Pancreas (tissue), 10 donors: ENCODE results near the gene ZACN. TPM values are rescaled to one million over a fixed set of nuclear protein-coding genes. Genes with fewer than 3 reads are reported as not detected.
A peak's percentile ranks its signal among the peaks of the same experiment; 100 is the strongest.

Source experiments
- ATAC-seq, 4 donors: fragments of 200-7000 bp; cut with Tn5 transposase; one replicate each; pipeline versions ENCODE4 v1.8.0 to v1.9.1; 2020; ENCODE audit warnings: mild to moderate bottlenecking in 4 of 4, moderate library complexity in 4 of 4
- DNase-seq, 6 donors: peaks; one replicate each; pipeline ENCODE4 v3.0.0-alpha.2; 2020
- FAIRE-seq: peaks from 2 replicates; lab custom pipeline; 2012; peaks lifted over from hg19 to GRCh38; lab: Jason Lieb, UNC
- H3K27ac ChIP-seq, 4 donors: fragments of 200-600 bp; sonication (generic); 1 replicate in 3 of 4; 2 replicates in 1 of 4; pipeline versions ENCODE4 v1.5.0 to v1.8.0; 2020
- H3K27me3 ChIP-seq, 4 donors: fragments of 200-600 bp; one replicate each; pipeline ENCODE4 v1.8.0; 2021
- H3K36me3 ChIP-seq, 3 donors: fragments of 200-600 bp; sonication (generic) in 1 of 3; one replicate each; pipeline versions ENCODE4 v1.5.0 to v1.8.0; 2020 to 2021
- H3K4me1 ChIP-seq, 3 donors: fragments of 200-600 bp; one replicate each; pipeline ENCODE4 v1.8.0; 2021
- H3K4me3 ChIP-seq, 4 donors: fragments of 200-600 bp; sonication (generic) in 2 of 4; one replicate each; pipeline versions ENCODE4 v1.5.0 to v1.8.0; 2020 to 2021
- H3K9me3 ChIP-seq, 4 donors: fragments of 200-600 bp; one replicate each; pipeline ENCODE4 v1.8.0; 2021
- CTCF ChIP-seq, 4 donors: fragments of 200-600 bp; sonication (generic) in 3 of 4; IDR thresholded peaks; one replicate each; pipeline versions ENCODE4 v1.5.0 to v1.8.0; 2021; ENCODE audit warnings: antibody characterized with exemption in 4 of 4
- WGBS, 2 donors: extraction: QIAGEN DNeasy Blood & Tissue Kit; methylation state at CpG; one replicate each; pipeline ENCODE4 v1.1.7; 2013; 5-methylcytosine and 5-hydroxymethylcytosine counted together
- intact Hi-C, 3 donors: fragments of 100-400 bp; cut with DNase I; formaldehyde crosslinking; loops; one replicate each; pipeline versions ENCODE4 v1.11.1 to v1.14.2; 2022
- polyA plus RNA-seq, 2 donors: library from polyadenylated mRNA; stranded (reverse); fragments of 200-250 nt; gene quantifications; one replicate each; pipeline ENCODE4 v1.2.3, GENCODE V29; 2013
- total RNA-seq, 6 donors: library from RNA; stranded (reverse); fragmentation: NEBNext Ultra II Directional in 4 of 6; extraction: Animal tissue kit (Norgen Biotek cat#: 25700) in 4 of 6; gene quantifications; one replicate each; pipeline versions ENCODE4 v1.2.1 to v1.2.4, GENCODE V29; 2021 to 2023
- donor health status: healthy with polysubstance abuse.
- donor health status: DM: no; HTN: no; CAD: no; lungs with moderate emphysema.
- donor health status: DM: no; HTN: no; CAD: no.
- donor health status: control.
- donor health status: control.
- donor health status: Bipolar disorder and iron deficiency.
- donor health status: DM: yes; HTN: yes; CAD: no.
- donor health status: DM: no; HTN: no; CAD: no.
- donor health status: DM: no; HTN: no; CAD: no.
- donor health status: DM: yes; HTN: yes; CAD: no.

The ZACN gene
- total and polyA plus RNA-seq, 8 donors: 0.06 to 4.2 (median 3.4) TPM; not detected in 5

DNA sequence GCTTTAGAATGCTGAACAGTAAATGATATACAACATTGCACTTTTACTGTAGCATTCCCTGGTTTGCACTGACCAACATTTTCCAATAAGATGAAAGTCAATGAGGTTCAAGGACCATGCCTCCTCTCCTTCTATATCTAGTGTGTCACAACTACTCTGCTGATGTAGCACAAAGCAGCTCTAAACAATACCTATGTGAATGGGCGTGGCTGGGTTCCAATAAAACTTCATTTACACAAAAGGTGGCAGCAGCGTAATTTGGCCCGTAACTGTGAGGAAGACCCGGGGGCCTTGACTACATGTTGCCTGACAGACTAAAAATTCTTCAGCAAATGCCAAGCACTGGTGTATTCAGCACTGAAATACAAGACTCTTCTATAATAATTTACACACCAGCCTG lies 13.2 kb upstream of the ZACN start:
- Histone ChIP-seq H3K9me3 (no peaks in the 10 kb centered on the region), H3K36me3 (peaks cover 5 to 74% (median 39%) of the 10 kb centered on the region in 3 donors), H3K4me1 (peaks cover 0 to 7% (median 0%) of the 10 kb centered on the region in 3 donors), H3K4me3 (no peak overlapping the region), H3K27me3 (no peaks in the 10 kb centered on the region), H3K27ac (no peak overlapping the region)
- FAIRE-seq (no peak), DNase-seq (no peak), ATAC-seq (no peak)
- no peak for TF ChIP-seq CTCF (IDR thresholded peaks at IDR 0.05)
- intact Hi-C loops: no loop called here
- WGBS, 2 donors: 72 to 86% methylated on average over 4 of the region's 4 CpGs

- Histone ChIP-seq H3K4me3 (peak overlapping the region; percentile 42 to 70 (median 60)), H3K27me3 (peaks cover 0 to 24% (median 6%) of the 10 kb centered on the region in 4 donors), H3K36me3 (peaks cover 0 to 20% (median 6%) of the 10 kb centered on the region in 3 donors), H3K4me1 (peaks cover 0 to 16% (median 0%) of the 10 kb centered on the region in 3 donors), H3K27ac (peak overlapping the region; percentile 32 to 51 (median 48)), H3K9me3 (no peaks in the 10 kb centered on the region)
- intact Hi-C loops: no loop called here
- WGBS, 2 donors: 3 to 4% methylated on average over 15 of the region's 15 CpGs
- DNase-seq: peak in 1 of 6 donors; percentile 47
- no peak for TF ChIP-seq CTCF (IDR thresholded peaks at IDR 0.05)
- peak in 3 of 4 donors; percentile 2 for ATAC-seq
- no peak for FAIRE-seq
Measured at GRCh38 chr17:76071531-76072147, 7.3 kb upstream of the ZACN start.

DNA sequence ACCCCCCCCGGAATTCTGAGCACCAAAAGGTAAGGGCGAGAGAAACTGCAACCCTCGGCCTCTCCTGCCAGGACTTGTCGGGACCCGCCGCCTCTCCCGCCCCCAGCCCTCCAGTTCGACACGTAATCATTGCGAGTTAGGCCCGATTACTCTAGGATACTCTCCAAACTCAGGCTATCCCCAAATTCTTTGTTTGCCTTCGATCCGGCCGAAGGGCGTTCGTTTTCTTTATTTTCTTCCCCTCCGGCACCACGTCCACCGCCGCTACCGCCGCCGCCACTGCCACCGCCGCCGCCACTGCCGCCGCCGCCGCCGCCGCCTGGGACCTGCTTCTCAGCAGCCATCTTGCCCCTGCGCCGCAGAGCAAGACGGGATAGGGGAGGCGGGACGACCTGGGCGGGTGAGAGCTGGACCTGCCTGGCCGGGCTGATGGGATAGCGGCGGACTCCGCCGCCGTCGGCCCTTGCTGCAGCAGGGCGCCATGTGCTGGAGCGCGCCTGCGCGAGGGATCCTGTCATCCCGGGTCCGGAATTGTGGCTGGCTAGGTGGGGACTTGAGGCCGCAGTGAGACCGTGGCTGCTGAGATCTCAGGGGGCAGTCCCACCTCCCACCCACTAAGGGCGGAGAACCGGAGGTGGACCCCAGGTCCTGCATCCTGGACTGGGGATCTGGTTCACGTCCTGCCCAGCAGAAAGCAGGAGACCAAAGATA lies 6.7 kb upstream of the ZACN start, which contains the start of gene SRP68:
TSS of gene SRP68 (minus strand) at position 370 of the 711 bp plus-strand sequence. CDS start at position 344, 26 bp downstream.
- Histone ChIP-seq H3K9me3 (no peaks in the 10 kb centered on the region), H3K27ac (peak within 1 kb of the TSS; percentile 32 to 51 (median 48)), H3K4me1 (peaks cover 0 to 16% (median 0%) of the 10 kb centered on the region in 3 donors), H3K27me3 (peaks cover 0 to 29% (median 9%) of the 10 kb centered on the region in 4 donors), H3K4me3 (peak within 1 kb of the TSS; percentile 42 to 70 (median 60)), H3K36me3 (peaks cover 0 to 13% (median 6%) of the 10 kb centered on the region in 3 donors)
- WGBS, 2 donors: 0% methylated on average over 41 to 57 of the region's 57 CpGs
- FAIRE-seq (no peak), ATAC-seq (peak; percentile 98 to 99 (median 99)), DNase-seq (peak; percentile 89 to 98 (median 92))
- no peak for TF ChIP-seq CTCF (IDR thresholded peaks at IDR 0.05)
- intact Hi-C loops: no loop called here

DNA sequence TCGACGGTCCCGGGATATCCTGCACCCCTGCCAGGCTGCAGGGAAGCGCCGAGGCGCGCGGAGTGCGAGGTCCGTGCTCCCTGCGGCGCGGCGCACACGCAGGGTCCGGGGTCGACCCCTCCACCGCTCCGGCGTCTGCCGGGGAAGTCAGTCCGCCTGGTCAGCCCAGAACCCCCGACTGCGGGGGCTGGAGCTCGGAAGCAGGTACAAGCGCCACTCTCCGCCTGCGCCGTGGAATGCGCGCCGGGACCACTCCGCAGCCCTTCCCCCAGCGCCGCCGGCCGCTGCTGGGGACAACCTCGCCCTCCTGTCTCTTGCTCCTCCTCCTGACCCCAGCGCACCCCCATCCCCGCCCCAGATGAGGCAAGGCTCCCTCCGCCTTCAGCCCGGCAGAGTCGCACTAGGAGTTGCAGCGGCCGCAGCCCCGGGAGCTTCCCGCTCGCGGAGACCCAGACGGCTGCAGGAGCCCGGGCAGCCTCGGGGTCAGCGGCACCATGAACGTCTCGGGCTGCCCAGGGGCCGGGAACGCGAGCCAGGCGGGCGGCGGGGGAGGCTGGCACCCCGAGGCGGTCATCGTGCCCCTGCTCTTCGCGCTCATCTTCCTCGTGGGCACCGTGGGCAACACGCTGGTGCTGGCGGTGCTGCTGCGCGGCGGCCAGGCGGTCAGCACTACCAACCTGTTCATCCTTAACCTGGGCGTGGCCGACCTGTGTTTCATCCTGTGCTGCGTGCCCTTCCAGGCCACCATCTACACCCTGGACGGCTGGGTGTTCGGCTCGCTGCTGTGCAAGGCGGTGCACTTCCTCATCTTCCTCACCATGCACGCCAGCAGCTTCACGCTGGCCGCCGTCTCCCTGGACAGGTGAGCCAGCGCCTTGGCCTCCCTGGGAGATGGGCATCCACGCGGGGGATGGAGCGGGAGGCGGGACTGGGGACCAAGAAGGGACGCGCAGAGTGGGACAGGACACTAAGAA lies 4.3 kb upstream of the ZACN start, which contains the start of gene GALR2:
TSS of gene GALR2 (plus strand) at position 392 of the 974 bp plus-strand sequence. CDS start at position 495, 103 bp downstream.
- FAIRE-seq (no peak), ATAC-seq (no peak), DNase-seq (peak in 1 of 6 donors; percentile 68)
- Histone ChIP-seq H3K27me3 (peaks cover 0 to 30% (median 9%) of the 10 kb centered on the region in 4 donors), H3K27ac (no peak within 1 kb of the TSS), H3K4me1 (peaks cover 0 to 21% (median 0%) of the 10 kb centered on the region in 3 donors), H3K9me3 (no peaks in the 10 kb centered on the region), H3K36me3 (no peaks in the 10 kb centered on the region), H3K4me3 (peak within 1 kb of the TSS in 1 of 4 donors; percentile 7)
- 7 to 9% methylated on average over 52 to 92 of the region's 92 CpGs for WGBS, 2 donors
- intact Hi-C loops: no loop called here
- TF ChIP-seq CTCF (IDR thresholded peaks at IDR 0.05): no peak
